SK-N-SH treated with all-trans-retinoic acid at 6 μM for 48 hours (cell line): ENCODE data around the gene KIAA1671.

Experiments used
- BACH2 ChIP-seq: fragments of 250-450 bp; sonication (Bioruptor Pico); IDR thresholded peaks from 2 replicates; pipeline ENCODE4 v1.9.0; 2021; ENCODE audit warnings: mild to moderate bottlenecking, borderline replicate concordance
- CREB5 ChIP-seq: fragments of 250-450 bp; sonication (Bioruptor Pico); IDR thresholded peaks from 2 replicates; pipeline ENCODE4 v1.5.1; 2020; ENCODE audit warnings: low read depth, mild to moderate bottlenecking, moderate library complexity
- ESRRG ChIP-seq: fragments of 250-450 bp; sonication (Bioruptor Pico); IDR thresholded peaks from 2 replicates; pipeline ENCODE4 v1.6.1; 2021; ENCODE audit warnings: mild to moderate bottlenecking
- OSR1 ChIP-seq: fragments of 250-450 bp; sonication (Bioruptor Pico); IDR thresholded peaks from 2 replicates; pipeline ENCODE4 v1.8.0; 2022; ENCODE audit warnings: moderate library complexity, mild to moderate bottlenecking, inconsistent platforms
- RARB ChIP-seq: fragments of 250-450 bp; sonication (Bioruptor Pico); IDR thresholded peaks from 2 replicates; pipeline ENCODE4 v1.8.0; 2021; ENCODE audit warnings: mild to moderate bottlenecking, moderate library complexity
- ZFP30 ChIP-seq: fragments of 450-650 bp; formaldehyde crosslinking; IDR thresholded peaks from 2 replicates; pipeline ENCODE4 v1.5.0; 2022; ENCODE audit warnings: mild to moderate bottlenecking, moderate library complexity
- ZNF70 ChIP-seq: fragments of 450-650 bp; formaldehyde crosslinking; IDR thresholded peaks from 2 replicates; pipeline ENCODE4 v1.5.0; 2020; ENCODE audit warnings: mild to moderate bottlenecking, moderate library complexity

GRCh38 chr22:25174156-25174887 lies 221.8 kb downstream of the KIAA1671 start:
- TF ChIP-seq BACH2 (CRISPR knock-in tag) = no peak
- TF ChIP-seq RARB (CRISPR knock-in tag) = no peak
- no peak for TF ChIP-seq CREB5 (CRISPR knock-in tag)
- no peak for TF ChIP-seq OSR1 (CRISPR knock-in tag)
- no peak for TF ChIP-seq ESRRG (CRISPR knock-in tag)
- no peak for TF ChIP-seq ZNF70 (CRISPR knock-in tag)
- TF ChIP-seq ZFP30 (CRISPR knock-in tag) = no peak
